ENCODE measurements around the gene SYCN.

Gene SYCN

GRCh38 chr19:39155741-39156140 is 48.3 kb downstream of the SYCN start:
- DNase-seq (ENCODE audit: low spot score), result no peak
- no peak for FAIRE-seq

DNA sequence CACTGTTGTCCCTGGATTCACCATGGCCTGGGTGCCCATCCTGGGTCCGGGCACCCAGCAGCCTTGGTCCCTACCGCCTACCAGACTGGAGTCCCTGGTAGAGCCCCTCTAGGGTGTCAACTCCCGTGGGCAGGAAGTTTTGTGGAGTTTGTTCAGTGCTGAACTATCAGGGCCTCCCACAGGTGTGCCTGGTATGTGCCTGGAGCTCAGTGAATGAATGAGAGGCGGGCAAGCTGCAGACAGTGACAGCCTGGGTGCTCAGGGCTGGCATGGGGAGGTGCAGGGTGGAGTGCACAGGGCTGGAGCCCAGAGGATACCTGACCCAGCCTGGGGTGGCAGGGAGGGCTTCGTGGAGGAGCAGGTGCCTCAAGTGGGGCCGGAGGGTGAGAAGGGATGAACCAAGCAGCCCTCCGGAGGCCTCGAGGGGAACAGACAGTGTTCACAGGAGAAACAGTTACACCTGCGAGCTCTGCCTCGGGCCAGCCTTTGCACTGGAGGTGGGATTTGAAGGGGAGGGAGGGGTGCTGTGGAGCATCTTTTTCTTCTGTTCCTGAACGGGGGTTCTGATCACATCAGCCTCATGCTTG is 48.9 kb downstream of the SYCN start:
- no peak for FAIRE-seq

DNA sequence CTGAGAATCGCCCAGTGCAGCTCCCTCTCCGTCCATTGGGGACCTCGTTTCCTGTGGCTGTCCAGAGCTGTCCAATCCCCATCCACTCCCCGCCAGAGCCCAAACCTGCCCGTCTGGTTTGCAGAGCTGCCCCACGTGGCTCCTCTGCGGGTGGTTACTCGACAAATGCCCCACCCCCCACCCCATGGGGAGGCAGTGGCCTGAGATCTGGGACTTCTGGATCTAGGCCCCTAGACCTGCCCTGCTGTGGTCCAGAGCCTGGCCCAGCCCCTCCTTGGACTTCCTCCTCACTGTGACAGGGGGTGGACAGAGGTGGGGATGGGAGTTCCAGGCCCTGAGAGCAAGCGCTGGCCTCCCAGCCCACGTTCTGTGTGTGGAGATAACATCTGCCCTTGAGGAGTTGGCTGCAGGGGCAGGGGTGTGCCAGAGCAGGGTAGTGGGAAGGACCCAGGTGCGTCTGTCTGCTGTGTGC is 49.4 kb downstream of the SYCN start:
- no peak for DNase-seq (ENCODE audit: low spot score)
- FAIRE-seq, result no peak

More for the DNA sequence above, 48.9 kb downstream of the SYCN start:
- no peak for DNase-seq (ENCODE audit: low spot score)

DNA sequence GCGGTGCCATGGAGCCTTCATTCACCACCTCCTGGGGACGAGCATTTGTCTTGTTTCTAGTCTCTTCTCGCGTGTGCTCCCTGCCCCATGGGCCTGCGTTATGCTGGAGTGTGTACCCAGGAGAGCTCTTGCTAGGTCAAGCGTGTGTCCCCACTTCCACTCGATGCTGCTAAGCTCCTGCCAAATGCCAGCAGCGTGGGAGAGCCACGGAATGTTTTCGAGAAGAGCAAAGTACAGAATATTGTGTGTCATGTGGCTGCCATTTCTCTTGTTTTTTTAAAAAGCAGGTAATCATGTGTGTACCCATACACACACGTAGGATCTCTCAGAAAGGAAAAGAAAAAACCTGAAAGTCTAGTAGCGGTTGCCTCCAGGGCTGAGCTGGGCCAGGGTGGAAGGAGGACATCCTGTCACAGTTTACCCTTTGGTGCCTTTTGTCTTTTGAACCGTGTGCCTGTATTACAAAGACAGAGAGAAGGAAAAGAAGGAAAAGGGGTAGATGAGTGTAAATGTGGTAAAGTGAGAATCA is 49.9 kb downstream of the SYCN start:
- FAIRE-seq (no peak), DNase-seq (ENCODE audit: low spot score) (no peak)
